Fibroblast of mammary gland (primary cell): ENCODE measurements around the gene TRAPPC8.
"Not testable (repeated sequence)": the region's sequence is repeated elsewhere in the genome, so short reads cannot be mapped to it uniquely, and the experiment has no call there.

Experiments
- DNase-seq: peaks from one replicate; pipeline ENCODE4 v3.0.0-alpha.2; 2010; ENCODE audit warnings: low read depth
- H3K4me3 ChIP-seq: 2 replicates; pipeline ENCODE4 v1.5.1; 2011; ENCODE audit warnings: low read depth, mild to moderate bottlenecking, low read length, moderate library complexity; ENCODE audit not compliant: control insufficient read depth
- TF ChIP-seq, protein P1 (sequence below): conservative IDR thresholded peaks from 2 replicates; pipeline ENCODE4 v1.5.1; 2011; ENCODE audit warnings: low read depth, low read length, inconsistent platforms; ENCODE audit not compliant: control insufficient read depth, insufficient read depth

The TRAPPC8 gene

DNA sequence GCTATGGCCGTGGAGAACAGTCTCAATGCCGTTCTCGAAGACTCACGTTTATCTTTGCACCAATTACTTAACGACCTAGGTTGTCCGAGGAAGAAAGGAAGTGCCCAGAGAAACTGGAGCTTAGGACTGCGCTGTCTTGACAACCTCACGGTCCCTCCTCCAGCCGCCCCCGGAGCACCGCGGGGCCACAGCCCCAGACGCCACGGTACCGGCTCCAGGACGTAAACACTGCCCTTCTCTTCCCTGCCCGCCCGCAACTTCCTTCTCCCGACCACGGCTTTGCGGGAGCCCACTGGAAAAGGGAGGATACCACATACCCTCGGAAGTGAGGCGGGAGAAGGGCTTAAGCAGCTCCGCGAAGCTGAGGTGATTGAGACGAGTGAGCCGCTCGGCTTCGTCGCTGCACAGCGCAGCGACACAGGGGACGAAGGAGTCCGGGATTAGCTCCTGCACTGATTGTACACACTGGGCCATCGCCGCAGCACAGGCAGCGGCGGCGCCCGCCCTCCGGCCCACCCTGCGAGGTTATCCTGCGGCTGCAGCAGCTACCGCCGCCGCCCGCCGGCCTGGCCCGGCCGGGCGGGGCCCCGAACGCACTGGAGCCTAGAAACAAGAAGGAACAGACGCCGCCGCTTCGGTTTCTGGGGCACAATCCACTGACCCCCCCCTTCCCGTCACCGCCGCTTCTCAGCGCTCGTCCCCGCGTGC lies 483 bp downstream of the TRAPPC8 start:
- peak overlapping the region; percentile 92 for H3K4me3 ChIP-seq
- TF ChIP-seq, protein P1, sequence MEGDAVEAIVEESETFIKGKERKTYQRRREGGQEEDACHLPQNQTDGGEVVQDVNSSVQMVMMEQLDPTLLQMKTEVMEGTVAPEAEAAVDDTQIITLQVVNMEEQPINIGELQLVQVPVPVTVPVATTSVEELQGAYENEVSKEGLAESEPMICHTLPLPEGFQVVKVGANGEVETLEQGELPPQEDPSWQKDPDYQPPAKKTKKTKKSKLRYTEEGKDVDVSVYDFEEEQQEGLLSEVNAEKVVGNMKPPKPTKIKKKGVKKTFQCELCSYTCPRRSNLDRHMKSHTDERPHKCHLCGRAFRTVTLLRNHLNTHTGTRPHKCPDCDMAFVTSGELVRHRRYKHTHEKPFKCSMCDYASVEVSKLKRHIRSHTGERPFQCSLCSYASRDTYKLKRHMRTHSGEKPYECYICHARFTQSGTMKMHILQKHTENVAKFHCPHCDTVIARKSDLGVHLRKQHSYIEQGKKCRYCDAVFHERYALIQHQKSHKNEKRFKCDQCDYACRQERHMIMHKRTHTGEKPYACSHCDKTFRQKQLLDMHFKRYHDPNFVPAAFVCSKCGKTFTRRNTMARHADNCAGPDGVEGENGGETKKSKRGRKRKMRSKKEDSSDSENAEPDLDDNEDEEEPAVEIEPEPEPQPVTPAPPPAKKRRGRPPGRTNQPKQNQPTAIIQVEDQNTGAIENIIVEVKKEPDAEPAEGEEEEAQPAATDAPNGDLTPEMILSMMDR = no peak
- DNase-seq = peak; percentile 63

DNA sequence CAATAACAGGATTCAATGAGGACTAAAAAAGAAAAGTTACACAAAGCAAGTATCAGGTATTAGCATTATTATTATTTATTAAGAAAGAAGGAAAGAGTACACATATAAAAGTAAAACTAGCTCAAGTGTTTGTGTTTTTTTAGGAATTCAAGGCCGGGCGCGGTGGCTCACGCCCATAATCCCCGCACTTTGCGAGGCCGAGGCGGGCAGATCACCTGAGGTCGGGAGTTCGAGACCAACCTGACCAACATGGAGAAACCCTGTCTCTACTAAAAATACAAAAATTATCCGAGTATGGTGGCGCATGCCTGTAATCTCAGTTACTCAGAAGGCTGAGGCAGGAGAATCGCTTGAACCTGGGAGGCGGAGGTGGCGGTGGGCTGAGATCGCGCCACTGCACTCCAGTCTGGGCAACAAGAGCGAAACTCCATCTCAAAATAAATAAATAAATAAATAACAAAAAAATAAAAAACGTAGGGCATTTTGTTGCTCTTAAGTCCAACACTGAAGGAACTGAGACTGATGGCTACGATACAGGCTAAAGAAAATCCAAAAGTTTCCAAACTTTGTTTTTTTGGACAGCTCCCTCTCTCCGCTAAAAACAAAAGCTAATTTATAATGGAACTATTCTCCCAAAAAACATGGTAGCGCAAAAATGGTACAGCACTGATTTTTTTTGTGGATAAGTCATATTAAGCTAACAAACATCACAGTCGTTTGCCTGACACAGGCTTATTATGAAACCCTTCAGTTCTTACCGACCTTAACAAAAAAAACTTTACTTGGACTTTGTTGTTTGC lies 1.7 kb downstream of the TRAPPC8 start:
- TF ChIP-seq, protein P1 = no peak
- H3K4me3 ChIP-seq = peak overlapping the region; percentile 92

DNA sequence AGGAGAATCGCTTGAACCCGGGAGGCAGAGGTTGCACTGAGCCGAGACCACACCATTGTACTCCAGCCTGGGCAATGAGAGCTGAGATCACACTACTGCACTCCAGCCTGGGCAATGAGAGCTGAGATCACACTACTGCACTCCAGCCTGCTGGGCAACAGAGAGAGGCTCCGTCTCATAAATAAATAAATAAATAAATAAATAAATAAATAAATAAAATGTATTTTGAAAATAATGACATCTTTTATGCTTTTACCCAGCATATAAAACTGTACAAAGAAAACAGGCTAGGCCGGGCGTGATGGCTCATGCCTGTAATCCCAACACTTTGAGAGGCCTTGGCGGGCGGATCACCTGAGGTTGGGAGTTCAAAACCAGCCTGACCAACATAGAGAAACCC lies 8.2 kb downstream of the TRAPPC8 start:
- DNase-seq, H3K4me3 ChIP-seq: not testable (repeated sequence)

More for the DNA sequence above, 1.7 kb downstream of the TRAPPC8 start:
- DNase-seq = no peak

- H3K4me3 ChIP-seq = no peak overlapping the region
- no peak for DNase-seq
- TF ChIP-seq, protein P1 = no peak
These were observed 11.1 kb downstream of the TRAPPC8 start for GRCh38 chr18:31931886-31932240.

GRCh38 chr18:31931163-31931885 lies 11.6 kb downstream of the TRAPPC8 start:
- DNase-seq = peak; percentile 21
- TF ChIP-seq, protein P1 = no peak
- H3K4me3 ChIP-seq = no peak overlapping the region

GRCh38 chr18:31929273-31929672 lies 13.7 kb downstream of the TRAPPC8 start:
- DNase-seq = no peak
- no peak overlapping the region for H3K4me3 ChIP-seq
- TF ChIP-seq, protein P1 = no peak

DNA sequence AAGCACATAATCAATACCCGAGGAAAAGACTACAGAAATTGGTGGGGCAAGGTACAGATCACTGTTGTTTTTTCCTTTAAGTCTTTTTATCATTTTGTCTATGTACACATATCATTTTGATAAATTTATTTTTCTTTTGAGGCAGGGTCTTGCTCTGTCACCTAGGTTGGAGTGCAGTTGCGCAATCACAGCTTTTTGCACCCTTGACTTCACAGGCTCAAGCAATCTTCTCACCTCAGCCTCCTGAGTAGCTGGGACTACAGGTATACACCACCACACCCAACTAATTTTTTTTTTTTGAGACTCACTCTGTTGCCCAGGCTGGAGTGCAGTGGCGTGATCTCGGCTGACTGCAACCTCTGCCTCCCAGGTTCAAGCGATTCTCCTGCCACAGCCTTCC lies 15.9 kb downstream of the TRAPPC8 start:
- H3K4me3 ChIP-seq, DNase-seq: not testable (repeated sequence)
